Upper lobe of right lung (tissue), 1 donor: ENCODE results near the gene APP. TPM values are rescaled to one million over a fixed set of nuclear protein-coding genes. Genes with fewer than 3 reads are reported as not detected.

Experiments
- ATAC-seq: fragments of 200-7000 bp; cut with Tn5 transposase; one replicate; pipeline ENCODE4 v1.9.1; 2020; ENCODE audit warnings: mild to moderate bottlenecking, moderate library complexity
- DNase-seq: peaks from one replicate; pipeline ENCODE4 v3.0.0-alpha.2; 2020
- H3K27ac ChIP-seq: fragments of 200-600 bp; one replicate; pipeline ENCODE4 v1.8.0; 2022
- H3K27me3 ChIP-seq: fragments of 200-600 bp; one replicate; pipeline ENCODE4 v1.8.0; 2022; ENCODE audit warnings: mild to moderate bottlenecking
- H3K36me3 ChIP-seq: fragments of 200-600 bp; one replicate; pipeline ENCODE4 v1.8.0; 2022
- H3K4me1 ChIP-seq: fragments of 200-600 bp; one replicate; pipeline ENCODE4 v1.8.0; 2022
- H3K4me3 ChIP-seq: fragments of 200-600 bp; one replicate; pipeline ENCODE4 v1.8.0; 2022; ENCODE audit warnings: mild to moderate bottlenecking
- H3K9me3 ChIP-seq: fragments of 200-600 bp; one replicate; pipeline ENCODE4 v1.8.0; 2022
- CTCF ChIP-seq: fragments of 200-600 bp; IDR thresholded peaks from one replicate; pipeline ENCODE4 v1.8.0; 2022; ENCODE audit warnings: antibody characterized with exemption
- intact Hi-C: fragments of 100-400 bp; cut with DNase I; formaldehyde crosslinking; loops from one replicate; pipeline ENCODE4 v1.11.0; 2022
- total RNA-seq: library from RNA; stranded (reverse); fragmentation: NEBNext Ultra II Directional; extraction: Animal tissue kit (Norgen Biotek cat#: 25700); gene quantifications from one replicate; pipeline ENCODE4 v1.2.1, GENCODE V29; 2021
- donor health status: DM: no; HTN: yes; CAD: no; lungs with severe emphysema.

The APP gene
- total RNA-seq, 1 donor from 2014 or later, result 480 TPM

GRCh38 chr21:26055010-26055409 lies 115.6 kb downstream of the APP start:
- no peaks in the 10 kb centered on the region for H3K4me1 ChIP-seq
- no peak overlapping the region for H3K4me3 ChIP-seq
- DNase-seq, result no peak
- ATAC-seq, result no peak
- no peak for TF ChIP-seq CTCF
- intact Hi-C loops, result no loop called here
- peaks cover 11% of the 10 kb centered on the region for H3K36me3 ChIP-seq
- H3K27me3 ChIP-seq, result no peaks in the 10 kb centered on the region
- H3K9me3 ChIP-seq, result no peaks in the 10 kb centered on the region
- H3K27ac ChIP-seq, result no peak overlapping the region

- TF ChIP-seq CTCF, result no peak
- Histone ChIP-seq H3K4me1 (no peaks in the 10 kb centered on the region), H3K27ac (no peak overlapping the region), H3K4me3 (no peak overlapping the region), H3K27me3 (no peaks in the 10 kb centered on the region), H3K9me3 (no peaks in the 10 kb centered on the region), H3K36me3 (peaks cover 25% of the 10 kb centered on the region)
- intact Hi-C loops, result no loop called here
- ATAC-seq (no peak), DNase-seq (no peak)
Observed at GRCh38 chr21:26052057-26052456, 118.5 kb downstream of the APP start.

GRCh38 chr21:26050857-26051256 lies 119.7 kb downstream of the APP start:
- no peaks in the 10 kb centered on the region for H3K4me1 ChIP-seq
- ATAC-seq, result no peak

GRCh38 chr21:26049803-26050202 lies 120.8 kb downstream of the APP start:
- ATAC-seq, result no peak
- Histone ChIP-seq H3K27ac (no peak overlapping the region), H3K4me3 (no peak overlapping the region), H3K9me3 (no peaks in the 10 kb centered on the region), H3K36me3 (peaks cover 25% of the 10 kb centered on the region), H3K27me3 (no peaks in the 10 kb centered on the region), H3K4me1 (no peaks in the 10 kb centered on the region)
- TF ChIP-seq CTCF, result no peak
- intact Hi-C loops, result no loop called here
- DNase-seq, result no peak

More at GRCh38 chr21:26050857-26051256, 119.7 kb downstream of the APP start:
- H3K4me3 ChIP-seq, result no peak overlapping the region
- H3K27ac ChIP-seq, result no peak overlapping the region
- DNase-seq, result no peak
- H3K27me3 ChIP-seq, result no peaks in the 10 kb centered on the region
- intact Hi-C loops, result no loop called here
- H3K9me3 ChIP-seq, result no peaks in the 10 kb centered on the region
- no peak for TF ChIP-seq CTCF
- peaks cover 25% of the 10 kb centered on the region for H3K36me3 ChIP-seq

GRCh38 chr21:26047279-26047967 lies 123.1 kb downstream of the APP start:
- H3K27ac ChIP-seq, result no peak overlapping the region
- intact Hi-C loops, result no loop called here
- TF ChIP-seq CTCF, result no peak

GRCh38 chr21:26043891-26044290 lies 126.7 kb downstream of the APP start:
- Histone ChIP-seq H3K4me3 (no peak overlapping the region), H3K4me1 (no peaks in the 10 kb centered on the region), H3K27me3 (no peaks in the 10 kb centered on the region), H3K36me3 (peaks cover 10% of the 10 kb centered on the region), H3K27ac (no peak overlapping the region), H3K9me3 (no peaks in the 10 kb centered on the region)
- intact Hi-C loops, result no loop called here
- ATAC-seq (no peak), DNase-seq (no peak)
- TF ChIP-seq CTCF, result no peak

More at GRCh38 chr21:26047279-26047967, 123.1 kb downstream of the APP start:
- ATAC-seq (no peak), DNase-seq (no peak)
- H3K4me1 ChIP-seq, result no peaks in the 10 kb centered on the region
- H3K36me3 ChIP-seq, result peaks cover 29% of the 10 kb centered on the region
- H3K9me3 ChIP-seq, result no peaks in the 10 kb centered on the region
- H3K4me3 ChIP-seq, result no peak overlapping the region
- no peaks in the 10 kb centered on the region for H3K27me3 ChIP-seq
